Measurements from ENCODE around the gene RAB18. TPM values are rescaled to one million over a fixed set of nuclear protein-coding genes. Genes with fewer than 3 reads are reported as not detected.

RAB18 gene
- total and polyA plus RNA-seq, 7 donors = 37.5 to 83.7 (median 53.2) TPM

DNA sequence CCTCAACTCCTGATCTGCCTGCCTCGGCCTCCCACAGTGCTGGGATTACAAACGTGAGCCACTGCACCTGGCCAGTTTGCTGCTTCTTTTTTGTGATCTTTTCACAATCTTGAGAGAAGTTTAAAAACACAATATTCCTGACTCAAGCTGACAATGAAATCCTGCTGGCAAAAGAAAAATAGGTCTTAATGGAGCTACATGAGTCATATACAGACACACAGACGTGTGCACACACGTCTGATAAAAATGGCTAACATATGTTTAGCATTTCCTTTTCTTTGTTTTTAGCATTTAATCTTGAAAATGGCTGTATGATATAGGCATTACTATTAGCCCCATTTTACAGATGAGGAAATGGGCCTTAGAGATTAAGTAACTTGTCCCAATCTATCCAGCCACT lies 29.4 kb upstream of the RAB18 start:
- intact Hi-C loops (cut with DNase I) = no loop called here
- WGBS, 2 donors = 80 to 83% methylated on average over 4 of the region's 4 CpGs
- TF ChIP-seq CTCF (IDR thresholded peaks at IDR 0.05) (no peak), POLR2AphosphoS5 (IDR thresholded peaks at IDR 0.05) (no peak), POLR2A (IDR thresholded peaks at IDR 0.05) (no peak), EP300 (IDR thresholded peaks at IDR 0.05) (no peak)
- peak overlapping the region in 2 of 4 donors; percentile 68 to 70 for H3K27ac ChIP-seq
- H3K4me1 ChIP-seq = peaks cover 0 to 53% (median 28%) of the 10 kb centered on the region in 4 donors
- H3K4me3 ChIP-seq = no peak overlapping the region
- no peaks in the 10 kb centered on the region for H3K27me3 ChIP-seq
- no peaks in the 10 kb centered on the region for H3K36me3 ChIP-seq
- DNase-seq = no peak
- no peaks in the 10 kb centered on the region for H3K9me3 ChIP-seq

DNA sequence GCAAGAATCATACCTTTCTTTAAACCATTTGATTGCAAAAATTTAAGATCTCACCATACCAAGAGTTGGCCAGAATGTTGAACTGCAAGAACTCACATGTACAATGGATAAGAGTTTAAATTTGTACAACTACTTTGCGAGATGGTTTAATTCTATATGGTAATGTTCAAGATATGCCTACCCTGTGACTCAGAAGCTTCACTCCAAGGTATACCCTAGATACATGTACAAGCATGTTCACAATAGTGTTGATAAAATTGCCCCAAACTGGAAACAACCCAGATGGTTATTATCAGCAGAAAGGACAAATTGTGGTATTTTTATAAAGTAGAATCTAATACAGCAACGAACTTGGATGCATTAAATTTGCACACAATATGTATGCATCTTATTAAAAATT lies 25.1 kb upstream of the RAB18 start:
- no peak overlapping the region for H3K4me3 ChIP-seq
- WGBS, 2 donors = 52 to 85% methylated on average over 2 of the region's 2 CpGs
- no peaks in the 10 kb centered on the region for H3K27me3 ChIP-seq
- no peaks in the 10 kb centered on the region for H3K9me3 ChIP-seq
- H3K36me3 ChIP-seq = no peaks in the 10 kb centered on the region
- intact Hi-C loops (cut with DNase I) = no loop called here
- no peak for DNase-seq
- TF ChIP-seq EP300 (IDR thresholded peaks at IDR 0.05) (no peak), POLR2AphosphoS5 (IDR thresholded peaks at IDR 0.05) (no peak), CTCF (IDR thresholded peaks at IDR 0.05) (no peak), POLR2A (IDR thresholded peaks at IDR 0.05) (no peak)
- no peak overlapping the region for H3K27ac ChIP-seq
- peaks cover 0 to 47% (median 23%) of the 10 kb centered on the region in 4 donors for H3K4me1 ChIP-seq

DNA sequence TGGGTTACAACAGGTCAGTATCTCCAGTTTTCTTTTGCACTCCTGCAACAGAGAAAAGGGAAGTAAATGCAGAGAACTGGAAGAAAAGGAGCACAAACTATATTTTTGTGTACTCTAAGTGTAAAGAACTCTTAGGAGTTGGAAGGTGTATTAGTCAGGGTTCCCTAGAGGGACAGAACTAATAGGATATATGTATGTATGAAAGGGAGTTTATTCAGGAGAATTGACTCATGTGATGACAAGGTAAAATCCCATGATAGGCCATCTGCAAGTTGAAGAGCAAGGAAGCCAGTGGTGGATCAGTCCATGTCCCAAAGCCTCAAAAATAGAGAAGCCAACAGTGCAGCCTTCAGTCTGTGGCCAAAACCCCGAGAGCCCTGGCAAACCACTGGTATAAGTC lies 22.6 kb upstream of the RAB18 start:
- H3K27ac ChIP-seq = no peak overlapping the region
- TF ChIP-seq EP300 (IDR thresholded peaks at IDR 0.05) = no peak
- TF ChIP-seq CTCF (IDR thresholded peaks at IDR 0.05) = no peak
- no peak for TF ChIP-seq POLR2AphosphoS5 (IDR thresholded peaks at IDR 0.05)
- no peak for TF ChIP-seq POLR2A (IDR thresholded peaks at IDR 0.05)
- no peaks in the 10 kb centered on the region for H3K27me3 ChIP-seq
- 70 to 73% methylated on average over 1 of the region's 1 CpG for WGBS, 2 donors
- H3K4me1 ChIP-seq = peaks cover 0 to 54% (median 36%) of the 10 kb centered on the region in 4 donors
- H3K9me3 ChIP-seq = no peaks in the 10 kb centered on the region
- DNase-seq = no peak
- H3K36me3 ChIP-seq = no peaks in the 10 kb centered on the region
- intact Hi-C loops (cut with DNase I) = no loop called here
- no peak overlapping the region for H3K4me3 ChIP-seq

GRCh38 chr10:27482984-27483956 lies 20.8 kb upstream of the RAB18 start:
- WGBS, 2 donors = 27 to 67% methylated on average over 10 of the region's 10 CpGs
- H3K4me3 ChIP-seq = peak overlapping the region in 2 of 4 donors; percentile 1 to 8
- DNase-seq = no peak
- H3K9me3 ChIP-seq = no peaks in the 10 kb centered on the region
- TF ChIP-seq EP300 (IDR thresholded peaks at IDR 0.05) (peak in 1 of 4 donors; percentile 27), POLR2A (IDR thresholded peaks at IDR 0.05) (no peak), POLR2AphosphoS5 (IDR thresholded peaks at IDR 0.05) (peak in 1 of 4 donors; percentile 10), CTCF (IDR thresholded peaks at IDR 0.05) (no peak)
- intact Hi-C loops (cut with DNase I) = no loop called here
- peak overlapping the region in 3 of 4 donors; percentile 41 to 79 (median 78) for H3K27ac ChIP-seq
- no peaks in the 10 kb centered on the region for H3K36me3 ChIP-seq
- H3K4me1 ChIP-seq = peaks cover 0 to 47% (median 31%) of the 10 kb centered on the region in 4 donors
- no peaks in the 10 kb centered on the region for H3K27me3 ChIP-seq
